GM10248 (cell line): ENCODE measurements around the gene RAPGEF2.

Experiments used
- CTCF ChIA-PET: fragments of 300-600 bp; sonication (Branson Sonifier 250); formaldehyde crosslinking; extraction: SDS; loops from one replicate; lab custom pipeline; 2021; ENCODE audit warnings: antibody characterized with exemption; lab: Yijun Ruan, JAX
- POLR2A ChIA-PET: fragments of 350-650 bp; sonication (Branson Sonifier 250); formaldehyde crosslinking; extraction: SDS; loops from one replicate; lab custom pipeline; 2020; ENCODE audit warnings: antibody characterized with exemption; lab: Yijun Ruan, JAX
- DNase-seq: peaks from one replicate; pipeline ENCODE4 v3.0.0; 2012; ENCODE audit errors: extremely low spot score
- TF ChIP-seq, protein P1 (sequence below): IDR thresholded peaks from 2 replicates; pipeline ENCODE4 v1.5.1; 2012; ENCODE audit warnings: mild to moderate bottlenecking, low read depth; ENCODE audit errors: extremely low read depth, missing control alignments, control extremely low read depth

The RAPGEF2 gene

DNA sequence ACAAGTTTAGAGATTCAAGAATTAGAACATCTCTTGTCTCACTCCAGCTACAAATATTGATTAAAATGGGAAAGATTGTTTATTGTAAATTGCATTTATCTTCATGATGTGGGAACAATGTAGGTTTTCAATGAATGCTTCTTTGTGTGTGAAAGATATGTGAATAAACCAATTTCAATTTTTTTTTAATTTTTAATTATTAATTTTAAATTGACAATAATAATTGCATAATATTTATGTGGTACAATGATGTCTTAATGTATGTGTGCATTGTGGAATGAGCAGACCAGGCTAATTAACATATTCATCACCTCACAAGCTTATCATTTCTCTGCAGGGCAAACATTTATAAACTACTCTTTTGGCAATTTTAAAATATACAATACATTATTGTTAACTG lies 281.1 kb downstream of the RAPGEF2 start:
- CTCF ChIA-PET = interaction anchor here (1.5 kb wide), 1 partner anchor 31 kb away, joined by 3 read pairs; no protein-coding TSS in a partner anchor
- POLR2A ChIA-PET = no interaction called here
- TF ChIP-seq, protein P1, sequence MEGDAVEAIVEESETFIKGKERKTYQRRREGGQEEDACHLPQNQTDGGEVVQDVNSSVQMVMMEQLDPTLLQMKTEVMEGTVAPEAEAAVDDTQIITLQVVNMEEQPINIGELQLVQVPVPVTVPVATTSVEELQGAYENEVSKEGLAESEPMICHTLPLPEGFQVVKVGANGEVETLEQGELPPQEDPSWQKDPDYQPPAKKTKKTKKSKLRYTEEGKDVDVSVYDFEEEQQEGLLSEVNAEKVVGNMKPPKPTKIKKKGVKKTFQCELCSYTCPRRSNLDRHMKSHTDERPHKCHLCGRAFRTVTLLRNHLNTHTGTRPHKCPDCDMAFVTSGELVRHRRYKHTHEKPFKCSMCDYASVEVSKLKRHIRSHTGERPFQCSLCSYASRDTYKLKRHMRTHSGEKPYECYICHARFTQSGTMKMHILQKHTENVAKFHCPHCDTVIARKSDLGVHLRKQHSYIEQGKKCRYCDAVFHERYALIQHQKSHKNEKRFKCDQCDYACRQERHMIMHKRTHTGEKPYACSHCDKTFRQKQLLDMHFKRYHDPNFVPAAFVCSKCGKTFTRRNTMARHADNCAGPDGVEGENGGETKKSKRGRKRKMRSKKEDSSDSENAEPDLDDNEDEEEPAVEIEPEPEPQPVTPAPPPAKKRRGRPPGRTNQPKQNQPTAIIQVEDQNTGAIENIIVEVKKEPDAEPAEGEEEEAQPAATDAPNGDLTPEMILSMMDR = no peak
- no peak for DNase-seq

DNA sequence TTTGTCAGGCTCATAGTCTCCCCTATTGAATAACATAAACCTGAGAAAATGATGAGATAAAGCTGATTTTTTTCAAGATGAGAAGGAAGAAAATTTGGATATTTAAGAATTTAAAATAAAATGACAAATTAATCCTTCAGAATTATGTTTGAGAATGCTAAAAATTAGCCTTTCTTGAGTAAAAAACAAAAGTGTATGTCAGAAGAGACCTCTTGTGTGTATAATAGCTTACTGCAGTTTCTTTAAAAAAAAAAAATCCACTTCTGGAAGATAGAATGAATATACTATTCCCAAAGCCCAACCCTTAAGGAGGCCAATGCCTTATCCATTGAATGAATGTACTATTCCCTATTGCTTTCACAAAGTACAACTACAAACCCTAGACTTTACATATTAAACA lies 281.8 kb downstream of the RAPGEF2 start:
- POLR2A ChIA-PET = no interaction called here
- CTCF ChIA-PET = interaction anchor here (1.5 kb wide), 1 partner anchor 18 kb away, joined by 3 read pairs; no protein-coding TSS in a partner anchor
- TF ChIP-seq, protein P1 = no peak
- no peak for DNase-seq

DNA sequence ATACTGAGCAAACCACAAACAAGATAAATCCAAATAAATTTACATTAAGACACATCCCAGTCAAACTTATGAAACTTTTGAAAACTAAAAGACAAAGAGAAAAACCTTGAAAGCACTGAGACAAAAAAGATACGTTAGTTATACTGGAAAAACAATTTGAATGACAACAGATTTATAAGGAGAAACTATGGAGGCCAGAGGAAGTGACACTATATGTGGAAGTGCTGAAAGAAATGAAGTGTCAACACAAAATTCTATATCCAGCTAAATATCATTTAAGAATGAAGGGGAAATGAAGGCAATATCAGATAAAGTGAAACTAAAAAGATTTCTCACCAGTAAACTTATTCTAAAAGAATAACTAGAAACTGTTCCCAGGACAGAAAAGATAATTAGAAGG lies 283.7 kb downstream of the RAPGEF2 start:
- DNase-seq = no peak
- CTCF ChIA-PET = interaction anchor here (1.0 kb wide), 1 partner anchor 27 kb away, joined by 3 read pairs; no protein-coding TSS in a partner anchor
- POLR2A ChIA-PET = no interaction called here
- TF ChIP-seq, protein P1 = no peak

DNA sequence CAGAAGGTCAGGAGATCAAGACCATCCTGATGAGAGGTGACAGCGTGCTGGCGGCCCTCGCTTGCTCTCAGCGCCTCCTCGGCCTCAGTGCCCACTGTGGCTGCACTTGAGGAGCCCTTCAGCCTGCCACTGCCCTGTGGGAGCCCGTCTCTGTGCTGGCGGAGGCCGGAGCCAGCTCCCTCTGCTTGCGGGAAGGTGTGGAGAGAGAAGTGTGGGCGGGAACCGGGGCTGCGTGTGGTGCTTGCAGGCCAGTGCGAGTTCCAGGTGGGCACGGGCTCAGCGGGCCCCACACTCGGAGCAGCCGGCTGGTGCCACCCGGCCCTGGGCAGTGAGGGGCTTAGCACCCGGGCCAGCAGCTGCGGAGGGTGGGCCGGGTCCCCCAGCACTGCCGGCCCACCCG lies 286.9 kb downstream of the RAPGEF2 start:
- DNase-seq = no peak
- TF ChIP-seq, protein P1 = no peak
- CTCF ChIA-PET = no interaction called here
- POLR2A ChIA-PET = no interaction called here

DNA sequence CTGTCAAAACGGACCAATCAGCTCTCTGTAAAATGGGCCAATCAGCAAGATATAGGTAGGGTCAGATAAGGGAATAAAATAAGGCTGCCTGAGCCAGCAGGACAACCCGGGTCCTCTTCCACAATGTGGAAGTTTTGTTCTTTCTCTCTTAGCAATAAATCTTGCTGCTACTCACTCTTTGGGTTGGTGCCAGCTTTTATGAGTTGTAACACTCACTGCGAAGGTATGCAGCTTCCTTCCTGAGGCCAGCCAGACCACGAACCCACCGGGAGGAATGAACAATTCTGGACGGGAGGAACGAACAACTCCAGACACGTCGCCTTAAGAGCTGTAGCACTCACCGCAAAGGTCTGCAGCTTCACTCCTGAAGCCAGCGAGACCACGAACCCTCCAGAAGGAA lies 287.8 kb downstream of the RAPGEF2 start:
- TF ChIP-seq, protein P1 = no peak
- POLR2A ChIA-PET = no interaction called here
- DNase-seq = no peak
- CTCF ChIA-PET = no interaction called here

DNA sequence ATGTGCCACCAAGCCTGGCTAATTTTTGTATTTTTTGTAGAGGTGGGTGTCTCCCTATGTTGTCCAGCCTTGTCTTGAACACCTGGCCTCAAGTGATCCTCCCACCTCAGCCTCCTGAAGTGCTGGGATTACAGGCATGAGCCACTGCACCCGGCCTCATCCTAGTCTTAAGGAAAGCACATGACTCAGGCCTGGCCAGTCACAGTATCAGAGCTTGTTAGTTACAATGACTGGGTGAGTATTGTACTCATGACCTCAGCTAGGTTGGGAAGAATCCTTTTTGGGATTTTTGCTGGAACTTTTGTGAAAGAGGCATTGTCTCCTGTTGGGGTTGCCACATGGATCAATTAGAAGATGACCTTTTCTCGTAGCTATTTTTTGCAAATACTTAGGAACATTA lies 292.8 kb downstream of the RAPGEF2 start:
- ChIA-PET POLR2A (no interaction called here), CTCF (no interaction called here)
- DNase-seq = no peak
- TF ChIP-seq, protein P1 = no peak
